Measurements from ENCODE around the gene SEPTIN7. TPM values are rescaled to one million over a fixed set of nuclear protein-coding genes. Genes with fewer than 3 reads are reported as not detected.

Gene SEPTIN7
- total RNA-seq, 1 donor from 2014 or later: 154 TPM

GRCh38 chr7:35817181-35817580, 16.3 kb downstream of the SEPTIN7 start:
- DNase-seq (ENCODE audit: low read depth): no peak
- TF ChIP-seq, protein P1, sequence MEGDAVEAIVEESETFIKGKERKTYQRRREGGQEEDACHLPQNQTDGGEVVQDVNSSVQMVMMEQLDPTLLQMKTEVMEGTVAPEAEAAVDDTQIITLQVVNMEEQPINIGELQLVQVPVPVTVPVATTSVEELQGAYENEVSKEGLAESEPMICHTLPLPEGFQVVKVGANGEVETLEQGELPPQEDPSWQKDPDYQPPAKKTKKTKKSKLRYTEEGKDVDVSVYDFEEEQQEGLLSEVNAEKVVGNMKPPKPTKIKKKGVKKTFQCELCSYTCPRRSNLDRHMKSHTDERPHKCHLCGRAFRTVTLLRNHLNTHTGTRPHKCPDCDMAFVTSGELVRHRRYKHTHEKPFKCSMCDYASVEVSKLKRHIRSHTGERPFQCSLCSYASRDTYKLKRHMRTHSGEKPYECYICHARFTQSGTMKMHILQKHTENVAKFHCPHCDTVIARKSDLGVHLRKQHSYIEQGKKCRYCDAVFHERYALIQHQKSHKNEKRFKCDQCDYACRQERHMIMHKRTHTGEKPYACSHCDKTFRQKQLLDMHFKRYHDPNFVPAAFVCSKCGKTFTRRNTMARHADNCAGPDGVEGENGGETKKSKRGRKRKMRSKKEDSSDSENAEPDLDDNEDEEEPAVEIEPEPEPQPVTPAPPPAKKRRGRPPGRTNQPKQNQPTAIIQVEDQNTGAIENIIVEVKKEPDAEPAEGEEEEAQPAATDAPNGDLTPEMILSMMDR (conservative IDR thresholded peaks at IDR 0.05; ENCODE audit: low read depth, low read length): no peak
- H3K4me3 ChIP-seq (ENCODE audit: low read depth, low read length): no peak overlapping the region

GRCh38 chr7:35817930-35818329, 17.1 kb downstream of the SEPTIN7 start:
- no peak for DNase-seq (ENCODE audit: low read depth)
- H3K4me3 ChIP-seq (ENCODE audit: low read depth, low read length): no peak overlapping the region
- TF ChIP-seq, protein P1 (conservative IDR thresholded peaks at IDR 0.05; ENCODE audit: low read depth, low read length): no peak

GRCh38 chr7:35818513-35818912, 17.7 kb downstream of the SEPTIN7 start:
- no peak for DNase-seq (ENCODE audit: low read depth)
- no peak overlapping the region for H3K4me3 ChIP-seq (ENCODE audit: low read depth, low read length)
- TF ChIP-seq, protein P1 (conservative IDR thresholded peaks at IDR 0.05; ENCODE audit: low read depth, low read length): no peak

GRCh38 chr7:35819310-35819709, 18.5 kb downstream of the SEPTIN7 start:
- no peak for DNase-seq (ENCODE audit: low read depth)
- H3K4me3 ChIP-seq (ENCODE audit: low read depth, low read length): no peak overlapping the region
- TF ChIP-seq, protein P1 (conservative IDR thresholded peaks at IDR 0.05; ENCODE audit: low read depth, low read length): no peak

DNA sequence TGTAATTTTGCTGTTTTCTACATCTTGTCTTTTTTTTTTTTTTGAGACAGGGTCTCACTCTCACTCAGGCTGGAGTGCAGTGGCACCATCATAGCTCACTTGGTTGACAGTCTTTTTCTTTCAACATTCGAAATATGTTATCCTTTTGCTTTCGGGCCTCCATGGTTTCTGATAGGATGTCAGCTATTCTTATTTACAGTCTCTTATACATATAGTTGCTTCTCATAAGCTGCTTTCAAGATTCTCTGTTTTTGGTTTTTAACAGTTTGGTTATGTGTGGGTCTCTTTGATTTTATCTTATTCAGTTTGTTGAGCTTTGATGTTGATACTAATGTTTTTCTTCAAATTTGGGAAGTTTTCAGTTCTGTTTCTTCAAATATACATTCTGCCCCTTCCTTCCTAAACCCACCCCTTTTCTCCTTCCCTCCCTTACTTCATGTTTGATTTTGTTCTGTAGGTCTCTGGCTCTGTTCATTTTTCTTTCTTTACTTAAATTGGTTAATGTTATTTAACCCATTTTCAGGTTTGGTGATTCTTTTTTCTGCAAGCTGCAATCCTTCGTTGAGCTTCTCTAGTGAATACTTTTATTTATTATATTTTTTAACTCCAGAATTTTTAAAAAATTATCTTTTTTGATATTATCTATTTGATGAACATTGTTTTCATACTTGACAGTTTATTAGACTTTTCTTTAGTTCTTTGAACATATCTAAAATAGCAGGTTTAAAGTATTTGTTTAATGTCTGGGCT, 19.3 kb downstream of the SEPTIN7 start:
- TF ChIP-seq, protein P1 (conservative IDR thresholded peaks at IDR 0.05; ENCODE audit: low read depth, low read length): no peak
- no peak for DNase-seq (ENCODE audit: low read depth)
- H3K4me3 ChIP-seq (ENCODE audit: low read depth, low read length): no peak overlapping the region

DNA sequence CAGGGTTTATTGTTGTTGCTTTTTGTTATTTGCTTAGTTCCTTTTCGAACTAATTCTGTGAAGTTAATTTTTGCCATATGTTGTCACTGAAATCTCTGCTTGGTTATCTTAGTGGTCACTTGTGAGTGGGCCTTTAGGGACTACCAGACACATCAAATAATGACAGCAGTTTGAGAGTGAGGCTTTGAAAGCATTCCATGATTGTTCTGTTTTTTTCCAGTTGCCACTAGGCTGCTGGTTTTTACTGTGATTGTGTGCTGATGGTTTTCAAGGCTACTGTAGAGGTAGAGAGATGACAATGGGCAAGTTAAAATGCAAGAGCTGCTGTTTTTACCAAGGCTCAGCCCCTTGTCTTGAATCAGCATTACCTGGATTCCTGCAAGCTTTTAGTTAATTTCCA, 20.0 kb downstream of the SEPTIN7 start:
- no peak for DNase-seq (ENCODE audit: low read depth)
- TF ChIP-seq, protein P1 (conservative IDR thresholded peaks at IDR 0.05; ENCODE audit: low read depth, low read length): no peak

DNA sequence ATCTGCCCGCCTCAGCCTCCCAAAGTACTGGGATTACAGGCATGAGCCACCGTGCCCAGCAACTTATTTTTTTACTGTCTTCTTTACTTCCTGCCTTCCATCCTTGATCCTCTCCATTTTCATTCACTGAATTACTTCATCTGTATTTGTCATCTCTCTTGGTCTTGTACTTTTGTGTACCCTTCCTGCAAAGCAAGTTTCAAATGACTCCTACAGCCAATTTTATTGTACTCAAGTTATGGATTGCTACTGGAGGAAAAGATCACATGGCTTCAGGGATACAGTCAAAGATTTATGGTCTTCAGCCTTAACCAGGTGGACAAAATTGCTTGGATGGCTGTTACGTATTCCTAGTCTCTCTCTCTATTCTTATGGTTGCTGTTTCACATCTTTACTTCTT, 22.6 kb downstream of the SEPTIN7 start:
- TF ChIP-seq, protein P1 (conservative IDR thresholded peaks at IDR 0.05; ENCODE audit: low read depth, low read length): no peak
- H3K4me3 ChIP-seq (ENCODE audit: low read depth, low read length): no peak overlapping the region
- DNase-seq (ENCODE audit: low read depth): no peak

More for the DNA sequence above, 20.0 kb downstream of the SEPTIN7 start:
- no peak overlapping the region for H3K4me3 ChIP-seq (ENCODE audit: low read depth, low read length)
